ENCODE measurements around the gene ALPK3. TPM values are rescaled to one million over a fixed set of nuclear protein-coding genes. Genes with fewer than 3 reads are reported as not detected.
"Not testable (repeated sequence)": the region's sequence is repeated elsewhere in the genome, so short reads cannot be mapped to it uniquely, and the experiment has no call there.

The ALPK3 gene
- polyA plus RNA-seq, 5 donors: 13.8 to 23.6 (median 17.2) TPM

DNA sequence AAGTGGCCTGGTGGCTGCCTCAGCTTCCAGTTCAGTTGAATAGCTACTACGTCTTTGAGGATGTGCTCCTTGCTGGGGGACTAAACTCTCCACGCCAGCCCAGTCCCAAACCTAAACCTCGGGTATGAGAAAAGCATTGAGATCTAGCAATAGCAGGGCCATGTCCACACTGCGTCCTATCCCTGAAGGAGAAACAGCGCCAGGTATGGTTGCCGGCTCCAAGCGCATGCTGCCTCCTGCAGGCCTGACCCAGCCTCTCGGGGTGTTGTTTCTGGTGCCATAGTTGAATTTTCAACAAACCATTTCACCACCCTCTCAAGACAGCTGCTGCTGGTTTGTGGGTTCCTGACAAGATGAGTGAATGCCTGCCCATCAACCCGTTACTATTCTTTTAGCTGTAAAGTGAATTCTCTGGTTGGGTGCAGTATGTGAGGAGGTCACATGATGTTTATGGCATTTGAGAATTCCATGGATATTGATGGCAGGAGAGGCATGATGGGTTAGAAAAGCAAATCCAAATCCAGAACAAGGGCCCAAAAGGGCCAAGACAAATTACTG, 54.4 kb downstream of the ALPK3 start:
- DNase-seq: no peak

DNA sequence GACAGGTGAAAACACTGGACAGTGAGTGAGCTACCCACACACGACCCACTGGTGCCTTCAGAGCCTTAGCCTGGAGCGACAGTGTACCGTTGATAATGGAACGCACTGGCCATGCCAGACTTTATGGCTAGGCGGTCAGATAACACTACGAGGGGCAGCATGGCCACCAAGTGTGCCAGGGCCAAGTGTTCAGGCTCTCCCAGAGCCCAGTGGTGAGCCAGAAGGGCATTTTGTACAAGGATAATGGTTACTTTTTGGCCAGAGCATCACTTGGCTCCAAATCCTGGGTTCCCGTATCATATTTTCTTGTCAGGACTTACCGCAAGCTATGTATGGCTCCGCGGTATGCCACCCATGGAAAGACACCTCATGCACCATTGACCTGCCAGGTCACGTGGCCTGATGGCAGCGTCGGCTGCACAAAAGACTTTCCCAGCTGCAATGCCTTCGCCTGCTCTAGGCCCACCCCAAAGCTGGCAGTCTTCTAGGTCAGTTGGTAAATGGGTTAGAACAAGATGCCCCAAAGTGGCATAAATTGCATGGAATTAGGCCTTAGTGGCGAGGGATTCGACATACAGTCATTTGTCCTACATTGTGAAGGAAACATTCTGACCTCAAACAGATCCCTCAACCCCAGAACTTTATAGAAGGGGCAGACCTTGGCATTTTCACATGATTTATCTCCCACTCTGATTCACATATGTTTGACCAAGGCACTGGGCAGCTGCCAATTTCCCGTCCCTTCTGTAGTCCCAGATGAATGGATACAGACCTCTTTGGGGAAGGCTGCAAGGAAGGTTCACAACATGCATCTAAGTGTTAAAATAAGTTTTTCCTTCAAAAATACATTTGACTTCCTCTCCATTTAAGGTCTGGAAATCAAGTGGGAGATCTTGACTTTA, 55.1 kb downstream of the ALPK3 start:
- DNase-seq: no peak

DNA sequence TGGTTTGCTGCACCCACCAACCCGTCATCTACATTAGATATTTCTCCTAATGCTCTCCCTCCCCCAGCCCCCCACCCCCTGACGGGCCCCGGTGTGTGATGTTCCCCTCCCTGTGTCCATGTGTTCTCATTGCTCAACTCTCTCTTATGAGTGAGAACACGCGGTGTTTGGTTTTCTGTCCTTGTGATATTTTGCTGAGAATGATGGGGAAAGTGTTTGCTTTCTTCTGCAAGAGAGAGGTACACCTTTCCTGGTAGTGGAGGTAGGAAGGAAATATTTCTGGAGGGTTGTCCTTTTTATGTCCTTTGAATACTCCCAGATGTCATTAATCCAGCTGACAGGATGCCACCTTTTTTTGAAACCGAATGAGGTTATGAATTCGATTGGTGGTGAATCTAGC, 56.8 kb downstream of the ALPK3 start:
- no peak for DNase-seq

DNA sequence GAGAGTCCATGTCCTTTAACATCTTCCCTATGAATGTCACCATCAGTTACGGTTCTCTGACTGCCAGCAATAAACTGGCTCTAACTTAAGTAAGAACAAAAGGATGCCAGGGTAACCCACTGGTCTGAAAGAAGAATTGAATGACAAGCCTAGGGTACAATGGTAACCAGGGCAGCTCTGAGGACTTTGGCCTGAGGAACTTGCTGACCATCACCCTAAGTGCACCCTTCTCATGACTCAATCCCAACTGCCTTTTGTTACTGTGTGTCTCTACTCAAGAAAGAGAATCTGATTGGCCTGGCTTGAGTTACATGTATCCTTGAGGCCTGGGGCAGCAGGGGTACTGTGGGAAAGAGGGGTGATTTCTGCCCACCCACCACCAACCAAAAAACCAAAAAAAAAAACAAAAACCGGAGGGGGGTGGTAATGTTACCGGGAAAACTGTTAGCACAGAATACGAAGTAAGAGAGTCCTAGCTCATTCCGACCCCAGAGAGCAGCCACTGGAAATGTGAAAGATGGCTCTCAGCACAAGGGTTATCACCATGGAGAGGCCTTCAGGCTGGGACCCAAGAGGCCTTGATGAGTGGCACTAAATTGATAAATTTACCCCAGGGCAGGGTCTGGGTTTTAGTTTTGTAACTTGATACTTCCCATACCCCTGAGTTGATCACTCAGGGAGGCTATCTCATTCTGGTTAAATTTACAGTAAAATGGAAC, 58.0 kb downstream of the ALPK3 start:
- DNase-seq: no peak

DNA sequence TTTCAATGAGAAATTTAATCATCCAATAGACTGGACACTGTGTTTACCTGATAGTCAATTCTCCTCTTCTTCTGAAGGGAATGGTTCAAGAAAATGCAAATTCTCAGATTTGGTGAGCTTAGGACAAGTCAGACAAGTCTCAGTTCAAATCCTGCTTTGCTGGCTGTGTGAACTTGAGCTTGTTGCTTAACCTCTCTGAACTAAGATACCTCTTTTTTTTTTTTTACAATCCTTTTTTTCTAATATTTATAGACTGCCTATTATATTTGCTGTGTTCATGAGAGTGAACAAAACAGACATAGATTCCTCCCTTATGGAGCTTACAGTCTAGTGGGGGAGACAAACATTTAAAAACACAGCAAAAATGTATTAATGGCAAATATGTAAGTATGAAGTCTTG, 59.1 kb downstream of the ALPK3 start:
- no peak for DNase-seq

DNA sequence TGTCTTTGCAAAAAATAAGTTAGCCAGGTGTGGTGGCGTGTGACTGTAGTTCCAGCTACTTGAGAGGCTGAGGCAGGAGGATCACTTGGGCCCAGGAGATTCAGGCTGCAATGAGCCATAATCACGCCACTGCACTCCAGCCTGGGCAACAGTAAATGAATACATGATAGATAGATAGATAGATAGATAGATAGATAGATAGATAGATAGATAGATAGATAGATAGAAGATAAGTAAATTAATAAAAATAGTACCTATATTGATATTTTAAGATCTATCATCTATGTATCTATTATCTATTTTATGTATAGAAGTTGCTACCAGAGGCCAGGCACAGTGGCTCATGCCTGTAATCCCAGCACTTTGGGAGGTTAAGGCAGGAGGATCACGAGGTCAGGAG, 60.5 kb downstream of the ALPK3 start:
- DNase-seq: not testable (repeated sequence)

DNA sequence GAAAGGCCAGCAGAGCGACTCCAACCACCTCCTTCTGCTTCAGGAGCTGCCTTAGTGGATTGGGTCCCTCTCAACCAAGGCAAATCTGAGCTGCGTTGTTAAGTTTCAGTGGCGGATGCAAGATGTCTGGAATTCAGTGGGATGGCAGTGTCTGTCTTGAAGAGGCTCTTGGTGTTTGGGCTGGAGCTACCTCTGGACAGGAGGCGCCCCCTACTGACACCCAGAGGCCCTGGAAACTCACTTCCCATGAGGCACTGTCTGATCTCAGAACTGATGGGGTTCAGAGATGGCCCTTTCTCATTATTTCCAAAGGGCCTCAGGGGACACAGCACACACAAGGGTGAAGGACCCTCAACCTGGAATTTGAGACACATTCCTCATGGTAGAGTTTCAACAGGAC, 61.3 kb downstream of the ALPK3 start:
- peak; percentile 34 to 54 for DNase-seq

DNA sequence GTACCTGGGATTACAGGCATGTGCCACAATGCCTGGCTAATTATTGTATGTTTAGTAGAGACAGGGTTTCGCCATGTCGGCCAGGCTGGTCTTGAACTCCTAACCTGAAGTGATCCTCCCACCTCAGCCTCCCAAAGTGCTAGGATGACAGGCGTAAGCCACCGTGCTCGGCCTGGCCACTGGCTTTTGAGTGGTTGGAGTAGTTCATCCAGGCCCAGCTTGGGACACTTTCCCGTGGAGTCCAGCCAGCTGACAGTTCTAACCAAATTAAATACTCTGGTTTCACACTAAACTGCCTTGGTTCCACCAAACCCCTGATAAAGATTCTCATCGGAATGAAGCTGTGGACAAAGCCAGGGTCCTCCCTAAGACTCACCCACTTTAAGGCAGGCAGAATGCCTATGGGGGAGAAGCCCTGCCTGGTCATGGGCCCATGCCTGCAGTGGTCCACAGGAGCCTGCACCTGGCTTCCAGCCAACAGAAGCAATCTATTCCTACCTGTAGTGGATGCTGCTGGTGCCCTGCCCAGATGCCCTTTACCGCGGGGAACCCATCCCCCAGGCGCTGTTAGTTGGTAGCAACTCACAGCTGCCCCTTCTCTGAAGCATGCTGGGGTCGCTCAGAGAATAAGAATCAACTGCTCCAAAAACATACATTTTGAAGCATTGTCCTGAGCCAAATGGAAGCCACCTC, 62.1 kb downstream of the ALPK3 start:
- no peak for DNase-seq

DNA sequence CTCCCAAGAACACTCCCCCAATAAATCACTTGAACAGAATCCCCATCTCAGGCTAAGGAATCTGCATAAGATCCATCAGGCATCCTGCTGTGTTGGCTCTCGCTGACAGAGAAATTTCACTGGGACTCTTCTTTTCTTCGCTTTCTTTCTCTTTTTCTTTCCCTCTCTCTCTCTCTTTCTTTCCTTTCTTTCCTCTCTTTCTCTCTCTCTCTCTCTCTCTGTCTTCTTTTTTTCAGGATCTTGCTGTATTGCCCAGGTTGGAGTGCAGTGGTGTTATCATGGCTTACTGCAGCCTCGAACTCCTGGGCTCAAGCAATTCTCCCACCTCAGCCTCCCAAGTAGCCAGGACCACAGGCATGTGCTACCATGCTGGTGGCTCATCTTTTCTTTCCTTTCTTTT, 62.9 kb downstream of the ALPK3 start:
- no peak for DNase-seq

DNA sequence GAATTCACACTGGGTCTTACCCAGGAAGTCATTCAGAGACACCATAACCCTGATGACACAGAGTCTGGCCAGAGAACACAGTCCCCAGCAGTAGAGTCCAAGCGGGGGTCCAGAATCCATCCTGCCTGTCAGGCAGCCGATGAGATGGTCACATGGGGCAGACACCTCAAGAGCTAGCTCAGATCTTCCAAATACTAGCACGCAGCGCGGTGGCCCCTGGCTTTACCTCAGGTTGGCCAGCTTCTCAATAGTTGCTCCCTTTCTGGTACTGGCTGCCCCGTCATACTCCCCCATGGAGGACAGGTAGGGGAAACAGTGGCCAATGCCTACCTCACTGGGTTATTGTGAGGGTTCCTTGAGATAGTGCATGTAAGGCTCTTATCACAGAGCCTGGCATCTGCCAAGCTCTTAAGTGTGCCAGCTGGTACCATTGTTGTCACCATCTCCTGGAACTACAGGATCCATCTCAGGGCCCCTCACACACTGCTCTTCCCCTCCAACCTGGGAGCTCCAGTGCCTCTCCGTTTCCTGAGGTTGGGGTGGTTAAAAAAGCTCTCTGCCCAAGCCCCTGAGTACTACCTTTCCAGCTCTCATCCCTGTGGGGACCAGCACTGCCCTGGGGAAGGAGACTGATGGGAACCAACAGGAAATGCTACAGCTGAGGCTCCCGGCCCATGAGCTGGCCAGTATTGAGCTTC, 63.8 kb downstream of the ALPK3 start:
- no peak for DNase-seq

DNA sequence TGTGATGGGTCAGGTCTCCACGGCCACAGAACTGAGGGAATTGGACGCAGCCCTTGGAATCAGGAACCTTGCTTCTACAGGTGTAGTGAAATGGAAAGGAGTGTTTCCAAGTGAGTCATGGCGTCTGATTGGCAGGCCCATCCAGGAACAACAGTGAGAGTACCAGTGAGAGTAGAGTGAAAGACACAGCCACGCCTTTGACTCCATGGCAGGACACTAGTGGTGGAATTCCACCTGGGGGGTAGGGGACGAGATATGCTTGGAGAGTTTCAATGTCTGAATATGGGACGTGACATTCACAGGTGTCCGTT, 64.3 kb downstream of the ALPK3 start:
- no peak for DNase-seq

DNA sequence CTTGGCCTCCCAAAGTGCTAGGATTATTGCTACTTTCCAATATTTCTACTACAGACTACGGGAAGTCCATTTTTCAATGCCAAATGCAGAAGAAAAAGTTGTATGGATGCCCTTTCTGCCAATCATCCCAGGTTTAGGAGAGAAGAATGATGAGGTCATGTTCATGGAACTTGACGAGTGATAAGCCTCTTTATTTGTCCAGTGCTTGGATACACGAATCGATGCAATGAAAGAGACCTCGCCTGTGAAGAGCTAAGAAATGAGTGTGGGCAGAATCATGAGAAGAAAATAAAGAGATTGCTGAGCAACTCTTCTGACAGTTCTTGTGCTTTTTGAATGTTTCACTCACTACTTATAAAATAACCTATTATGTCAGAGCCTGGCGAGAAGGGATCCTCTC, 66.3 kb downstream of the ALPK3 start:
- no peak for DNase-seq

DNA sequence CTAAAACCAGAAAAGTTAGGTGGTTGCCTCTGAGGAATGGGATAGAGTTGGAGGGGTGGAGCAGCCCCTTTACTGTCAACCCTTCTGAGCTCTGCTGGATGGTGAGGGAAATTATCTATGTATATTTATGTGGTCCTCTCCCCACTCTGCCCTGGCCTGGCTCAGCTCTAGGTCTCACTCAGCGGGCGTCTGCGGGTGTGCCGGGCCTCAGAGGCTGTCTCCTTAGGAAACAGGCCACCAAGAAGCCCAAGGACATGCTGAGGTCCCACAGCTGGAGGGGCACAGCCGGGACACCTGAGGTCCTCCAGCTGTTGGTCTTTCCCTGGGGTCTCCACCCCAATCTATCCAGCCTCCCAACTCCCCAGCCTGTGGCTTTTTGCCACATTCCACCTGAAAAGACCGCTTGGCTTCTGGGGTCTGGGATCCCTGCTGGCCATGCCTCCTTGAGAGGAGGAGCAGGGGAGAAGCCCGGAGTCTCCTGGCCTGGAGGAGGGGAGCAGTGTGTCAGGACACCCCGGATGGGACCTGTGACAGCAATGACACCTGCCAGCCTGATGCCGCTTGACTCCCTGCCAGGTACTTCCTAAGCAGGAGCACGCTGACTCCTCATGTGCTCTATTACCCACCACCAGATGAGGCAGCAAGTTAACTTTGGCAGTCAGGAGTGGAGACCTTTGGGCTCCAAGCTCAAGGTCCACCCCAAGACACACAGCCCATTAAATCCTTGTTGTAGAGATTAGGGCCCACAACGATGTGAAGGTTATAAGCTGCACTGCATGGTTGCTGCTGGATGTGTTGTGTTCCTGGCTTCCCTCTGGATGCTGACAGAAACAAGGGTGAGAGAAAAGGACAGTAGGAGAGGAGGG, 67.0 kb downstream of the ALPK3 start, which contains the start of gene SLC28A1:
TSS of gene SLC28A1 (plus strand) at position 747 of the 866 bp plus-strand sequence. CDS start 3,099 bp downstream, outside the sequence.
- no peak for DNase-seq

DNA sequence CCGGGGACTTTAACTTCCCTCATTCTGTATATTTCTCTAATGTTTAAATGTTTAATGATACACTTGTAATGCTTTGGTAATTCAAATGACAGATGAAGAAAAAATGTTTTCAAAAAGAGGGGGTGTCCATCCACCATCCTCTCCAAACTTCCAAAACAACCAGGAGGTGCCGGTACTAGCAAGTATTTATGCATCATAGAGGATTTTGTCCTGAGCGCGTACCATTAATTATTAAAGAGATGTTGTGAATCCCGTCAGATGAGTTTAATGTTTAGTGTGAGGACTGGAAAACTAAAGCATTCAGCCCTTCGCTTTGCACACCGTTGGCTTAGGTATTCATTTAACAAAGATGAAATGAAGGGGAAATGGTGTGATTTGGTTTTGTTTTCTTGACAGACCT, 68.6 kb downstream of the ALPK3 start:
- DNase-seq: no peak

DNA sequence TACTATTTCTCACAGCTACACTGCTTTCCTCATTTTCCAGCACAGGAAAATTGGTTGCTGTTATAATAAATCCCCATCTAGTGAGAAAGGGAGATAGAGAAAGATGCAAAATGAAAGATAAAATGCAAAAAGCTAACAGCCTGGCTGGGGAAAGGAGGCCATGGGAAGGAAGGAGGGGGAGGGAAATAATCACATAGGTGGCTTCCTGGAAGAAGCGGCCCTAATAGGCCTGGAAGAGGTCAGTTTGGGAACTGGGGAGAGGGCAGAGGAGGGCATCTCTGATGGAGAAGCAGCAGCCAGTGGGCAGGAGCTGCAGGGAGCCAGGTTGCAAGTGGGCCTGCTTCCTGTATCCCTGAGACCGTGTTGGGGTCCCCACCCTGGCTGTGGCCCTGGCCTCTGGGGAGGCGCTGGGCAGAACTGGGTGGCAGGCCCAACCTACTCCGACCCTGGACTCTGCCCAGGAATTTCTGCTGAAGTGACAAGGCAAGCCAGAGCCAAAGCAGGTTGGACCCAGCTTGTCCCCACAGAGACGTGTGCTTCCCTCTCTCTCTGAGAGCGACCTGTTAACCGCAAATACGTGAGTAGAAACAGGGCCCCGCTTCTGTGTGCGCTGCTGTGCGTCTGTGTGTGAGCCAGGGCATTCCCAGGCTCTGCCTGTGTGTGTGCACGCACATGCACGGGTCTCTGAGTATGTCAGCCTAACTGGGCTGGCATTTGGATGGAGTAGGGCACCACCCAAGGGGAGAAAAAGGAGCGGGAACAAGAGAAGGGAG, 69.2 kb downstream of the ALPK3 start:
- DNase-seq: no peak

DNA sequence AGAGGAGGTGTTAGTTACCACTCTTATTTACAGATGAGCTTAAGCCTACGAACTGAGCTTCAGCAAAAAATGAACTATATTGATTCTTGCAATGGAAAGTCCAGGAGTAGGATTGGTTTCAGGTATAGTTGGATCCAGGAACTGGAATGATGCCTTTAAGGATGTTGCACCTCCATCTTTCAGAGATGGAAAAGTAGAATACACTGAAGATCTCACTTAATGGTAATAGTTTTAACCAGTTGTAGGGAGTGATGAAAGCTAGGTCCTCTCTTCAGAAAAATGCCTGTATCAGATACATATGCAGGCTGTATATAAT, 69.8 kb downstream of the ALPK3 start:
- no peak for DNase-seq

DNA sequence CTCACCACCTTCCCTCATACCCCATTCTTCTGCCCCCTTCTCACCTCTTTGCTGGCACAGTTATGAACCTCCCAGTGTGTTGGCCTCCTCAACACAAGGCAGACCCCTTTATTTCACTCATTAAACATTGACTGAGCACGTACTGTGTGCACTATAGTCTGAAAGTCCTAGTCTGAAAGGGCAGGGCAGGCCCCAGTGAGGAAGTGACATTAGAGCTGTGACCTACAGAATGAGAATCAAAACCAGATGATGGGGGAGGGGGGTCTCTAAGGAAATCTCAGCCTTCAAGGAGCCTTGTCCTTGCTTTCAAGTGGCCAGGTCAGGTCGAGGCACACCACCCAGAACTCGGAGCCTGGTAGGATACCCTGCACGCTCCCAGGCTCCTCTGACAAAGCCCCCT, 70.8 kb downstream of the ALPK3 start:
- no peak for DNase-seq

DNA sequence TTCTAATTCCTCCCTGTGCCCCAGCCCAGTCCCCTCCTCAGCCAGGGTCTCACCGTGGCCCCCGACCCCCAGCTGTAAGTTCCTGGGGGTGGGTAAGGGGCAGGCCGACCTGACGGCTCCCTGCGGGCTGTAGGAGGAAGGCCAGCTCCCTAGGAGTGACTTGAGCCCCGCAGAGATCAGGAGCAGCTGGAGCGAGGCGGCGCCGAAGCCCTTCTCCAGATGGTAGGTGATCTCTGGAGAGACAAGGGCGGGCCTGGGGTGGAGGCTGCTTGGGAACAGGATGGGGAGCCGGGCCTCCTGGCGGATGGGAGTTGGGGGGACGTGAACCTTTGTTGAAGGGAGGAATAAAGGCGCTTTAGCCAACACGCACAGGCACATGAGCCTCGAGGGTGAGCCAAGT, 71.5 kb downstream of the ALPK3 start:
- no peak for DNase-seq

DNA sequence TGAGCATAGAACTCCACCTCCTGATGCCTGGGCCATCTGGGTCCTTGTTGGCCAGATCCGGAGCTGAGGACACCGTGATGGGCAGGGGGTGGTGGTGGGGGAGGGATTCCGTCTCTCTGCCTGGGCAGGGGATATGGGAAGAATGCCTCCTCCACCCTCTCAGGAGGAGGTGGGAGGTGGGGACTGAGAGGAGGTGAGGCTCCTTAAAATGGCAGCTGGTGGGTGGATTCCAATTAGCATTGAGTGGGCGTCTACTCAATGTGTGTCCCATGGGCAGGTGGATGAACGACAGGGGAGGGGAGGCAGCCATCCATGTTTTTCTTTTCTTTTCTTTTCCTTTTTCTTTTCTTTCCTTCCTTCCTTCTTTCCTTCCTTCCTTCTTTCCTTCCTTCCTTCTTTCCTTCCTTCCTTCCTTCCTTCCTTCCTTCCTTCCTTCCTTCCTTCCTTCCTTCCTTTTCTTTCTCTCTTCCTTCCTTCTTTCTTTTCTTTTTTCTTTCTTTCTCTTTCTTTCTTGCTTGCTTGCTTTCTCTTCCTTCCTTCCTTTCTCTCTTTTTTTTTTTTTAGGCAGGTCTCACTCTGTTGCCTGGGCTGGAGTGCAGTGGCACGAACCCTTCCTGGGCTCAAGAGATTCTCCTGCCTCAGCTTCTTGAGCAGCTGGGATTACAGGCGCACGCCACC, 72.3 kb downstream of the ALPK3 start:
- DNase-seq: no peak
